Measurements from ENCODE around the gene CREB3L2.
"Not testable (repeated sequence)": the region's sequence is repeated elsewhere in the genome, so short reads cannot be mapped to it uniquely, and the experiment has no call there.

CREB3L2 gene

GRCh38 chr7:137933270-137934017 is 68.4 kb downstream of the CREB3L2 start:
- ATAC-seq: no peak
- no peak for DNase-seq

DNA sequence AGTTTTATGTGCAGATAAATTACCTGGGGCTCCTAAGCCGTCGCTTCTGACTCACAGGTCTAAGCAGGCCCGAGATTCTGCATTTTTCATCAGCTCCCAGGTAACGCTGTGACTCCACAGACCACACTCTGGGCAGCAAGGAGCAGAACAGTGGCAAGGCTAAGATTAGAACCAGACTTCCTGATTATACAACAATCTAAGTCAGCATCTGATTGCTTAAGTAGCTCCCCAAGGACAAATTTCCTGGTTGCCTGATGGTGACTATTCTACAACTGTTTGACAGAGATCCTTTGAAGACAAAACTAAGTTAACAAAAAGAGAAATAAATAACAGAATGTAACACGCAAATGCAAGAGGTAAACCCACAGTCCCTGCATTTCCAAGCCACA is 69.0 kb downstream of the CREB3L2 start:
- no peak for ATAC-seq
- no peak for DNase-seq

- no peak for ATAC-seq
- no peak for DNase-seq
Measured at GRCh38 chr7:137931823-137932222, 70.1 kb downstream of the CREB3L2 start.

DNA sequence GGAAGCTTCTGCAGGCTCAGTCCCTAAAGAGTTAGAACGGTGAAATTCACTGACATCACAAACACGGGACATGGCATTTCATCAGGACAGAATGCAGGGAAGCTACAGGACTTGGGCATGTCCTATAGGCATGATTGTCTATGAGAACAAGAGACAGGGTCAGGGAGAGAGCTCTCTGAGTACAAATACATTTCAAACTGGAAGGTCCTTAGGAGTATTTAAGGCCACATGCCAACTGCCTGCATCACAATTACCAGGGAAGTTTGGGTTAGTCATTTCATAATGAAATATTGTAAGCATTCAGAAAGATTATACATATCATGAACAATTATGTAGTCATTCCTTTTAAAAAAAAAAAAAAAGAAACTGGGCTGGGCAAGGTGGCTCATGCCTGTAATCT is 71.3 kb downstream of the CREB3L2 start:
- ATAC-seq: no peak
- DNase-seq: no peak

- DNase-seq: no peak
- no peak for ATAC-seq
Measured at GRCh38 chr7:137928626-137929025, 73.3 kb downstream of the CREB3L2 start.

- no peak for ATAC-seq
Measured at GRCh38 chr7:137927386-137927785, 74.5 kb downstream of the CREB3L2 start.

DNA sequence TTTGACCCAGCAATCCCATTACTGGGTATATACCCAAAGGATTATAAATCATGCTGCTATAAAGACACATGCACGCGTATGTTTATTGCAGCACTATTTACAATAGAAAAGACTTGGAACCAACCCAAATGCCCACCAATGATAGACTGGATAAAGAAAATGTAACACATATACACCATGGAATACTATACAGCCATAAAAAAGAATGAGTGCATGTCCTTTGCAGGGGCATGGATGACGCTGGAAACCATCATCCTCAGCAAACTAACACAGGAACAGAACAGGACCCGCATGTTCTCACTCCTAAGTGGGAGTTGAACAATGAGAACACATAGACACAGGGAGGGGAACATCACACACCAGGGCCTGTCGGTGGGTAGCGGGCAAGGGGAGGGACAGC is 75.7 kb downstream of the CREB3L2 start:
- not testable (repeated sequence) for ATAC-seq, DNase-seq

More at GRCh38 chr7:137927386-137927785, 74.5 kb downstream of the CREB3L2 start:
- no peak for DNase-seq

GRCh38 chr7:137925754-137926153 is 76.1 kb downstream of the CREB3L2 start:
- DNase-seq (no peak), ATAC-seq (no peak)

GRCh38 chr7:137925091-137925490 is 76.8 kb downstream of the CREB3L2 start:
- DNase-seq: no peak
- ATAC-seq: no peak

DNA sequence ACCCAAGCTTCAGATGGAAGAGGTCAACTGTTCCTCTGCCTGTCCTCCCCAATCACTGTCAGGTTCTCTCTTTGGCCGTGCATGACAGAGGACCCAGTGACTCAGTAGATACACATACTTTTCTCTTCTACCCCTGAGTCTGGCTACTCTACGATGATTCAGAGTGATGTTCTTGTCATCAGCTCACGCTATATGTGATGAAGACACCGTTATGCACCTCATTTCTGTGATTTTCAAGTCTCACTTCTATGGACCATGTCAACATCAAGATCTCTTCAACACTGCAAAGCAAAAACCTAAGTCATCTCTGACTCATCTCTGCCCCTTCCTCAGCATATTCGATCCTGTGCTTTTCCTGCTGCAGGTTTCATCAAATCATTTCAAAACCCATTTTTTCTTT is 78.5 kb downstream of the CREB3L2 start:
- peak; percentile 55 for ATAC-seq
- DNase-seq: no peak

GRCh38 chr7:137920637-137921399 is 81.1 kb downstream of the CREB3L2 start:
- DNase-seq: no peak
- no peak for ATAC-seq

- ATAC-seq (no peak), DNase-seq (no peak)
Measured at GRCh38 chr7:137919987-137920386, 81.9 kb downstream of the CREB3L2 start.

DNA sequence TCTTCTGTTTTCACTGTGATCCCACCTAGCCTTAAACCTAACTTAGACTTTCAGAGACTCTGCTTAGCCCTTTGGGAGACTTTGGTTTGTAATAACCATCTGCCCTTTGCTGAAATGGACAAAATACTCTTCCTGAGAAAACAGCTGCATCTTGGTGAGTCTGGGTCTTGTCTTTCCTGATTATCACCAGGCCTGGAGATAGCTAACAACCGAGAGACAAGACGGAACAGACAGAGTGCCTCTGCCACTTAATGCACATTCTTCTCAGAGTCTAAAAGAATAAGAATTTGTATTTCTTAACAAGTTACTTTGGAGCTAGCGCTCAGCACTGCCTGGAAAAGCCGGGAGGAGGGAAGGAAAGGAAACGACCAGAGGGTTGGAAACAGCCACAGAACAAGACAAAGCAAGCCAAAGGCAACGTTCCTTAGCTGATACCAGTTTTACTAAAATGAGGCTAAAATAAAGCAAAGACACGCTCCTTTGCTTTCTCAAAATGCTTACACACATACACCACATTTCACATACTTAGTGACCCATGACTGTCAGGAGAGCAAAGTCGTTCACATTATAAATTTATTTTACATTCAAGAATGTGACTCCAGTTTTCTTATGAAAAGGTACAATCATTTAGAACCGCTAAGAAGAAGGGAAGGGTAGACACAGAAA is 84.8 kb downstream of the CREB3L2 start:
- DNase-seq (no peak), ATAC-seq (no peak)

- DNase-seq (no peak), ATAC-seq (no peak)
Measured at GRCh38 chr7:137916564-137916963, 85.3 kb downstream of the CREB3L2 start.

DNA sequence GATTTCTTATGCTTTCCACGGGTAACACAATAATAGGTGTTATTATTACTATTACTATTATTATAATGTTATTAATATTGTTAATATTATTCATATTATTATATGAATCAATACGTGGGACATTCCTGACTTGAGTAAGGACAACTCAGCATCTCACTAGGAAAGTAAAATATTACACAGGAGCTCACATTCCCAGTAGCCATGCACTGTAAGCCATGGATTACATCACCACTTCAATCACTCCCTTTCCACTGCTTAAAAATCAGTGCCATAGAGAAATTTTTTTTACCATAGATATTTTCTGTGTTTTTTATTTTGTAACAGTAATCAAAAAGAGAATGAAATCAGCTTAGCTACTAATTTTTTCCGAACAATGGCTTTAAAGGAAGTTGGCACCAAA is 86.6 kb downstream of the CREB3L2 start:
- ATAC-seq (no peak), DNase-seq (no peak)

GRCh38 chr7:137913985-137914384 is 87.9 kb downstream of the CREB3L2 start:
- DNase-seq: no peak
- ATAC-seq: no peak

DNA sequence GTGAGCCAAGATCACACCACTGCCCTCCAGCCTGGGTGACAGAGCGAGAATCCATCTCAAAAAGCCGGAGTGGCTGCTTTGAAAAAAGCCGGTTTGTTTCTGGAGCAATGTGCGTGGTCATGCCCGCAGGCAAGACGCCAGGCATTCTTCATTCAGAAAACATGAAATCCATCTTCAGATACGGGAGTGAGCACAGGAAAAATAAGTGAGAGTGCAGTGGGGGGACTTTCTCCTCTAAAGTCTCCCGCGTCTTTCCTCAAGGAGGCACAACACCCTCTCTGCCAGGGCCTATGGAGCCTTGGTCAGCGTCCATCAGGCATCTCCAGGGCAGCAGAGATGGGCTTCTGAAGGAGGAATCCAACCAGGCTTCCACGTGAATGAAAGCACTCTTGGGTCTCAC is 92.8 kb downstream of the CREB3L2 start:
- ATAC-seq (no peak), DNase-seq (no peak)

- ATAC-seq: no peak
- no peak for DNase-seq
Measured at GRCh38 chr7:137908106-137908505, 93.8 kb downstream of the CREB3L2 start.

- not testable (repeated sequence) for DNase-seq, ATAC-seq
Measured at GRCh38 chr7:137906636-137907035, 95.2 kb downstream of the CREB3L2 start.

- DNase-seq: no peak
- no peak for ATAC-seq
Measured at GRCh38 chr7:137904833-137905232, 97.1 kb downstream of the CREB3L2 start.

- ATAC-seq: peak; percentile 54
- DNase-seq: peak; percentile 50
Measured at GRCh38 chr7:137903382-137904169, 98.3 kb downstream of the CREB3L2 start.

GRCh38 chr7:137900137-137900536 is 101.7 kb downstream of the CREB3L2 start:
- no peak for ATAC-seq
- DNase-seq: no peak

All from stimulated activated naive CD8-positive, alpha-beta T cell treated with anti-CD3 and anti-CD28 coated beads, Interleukin-15, Interleukin-2, amounts not matched to agents 100 U/mL and 50 U/mL, for 24 hours (primary cell).